GM12878 (cell line): ENCODE measurements around the gene CHN1. TPM values are rescaled to one million over a fixed set of nuclear protein-coding genes. Genes with fewer than 3 reads are reported as not detected.

Experiments used
- ATAC-seq: fragments of 200-7000 bp; cut with Tn5 transposase; 3 replicates; pipeline ENCODE4 v1.9.1; 2020; ENCODE audit warnings: mild to moderate bottlenecking, moderate library complexity
- BruUV-seq: library from RNA; stranded (reverse); fragments of 400-500 nt; replicated peaks from 2 replicates; lab custom pipeline; 2021; lab: Mats Ljungman, UMichigan
- CTCF ChIA-PET: fragments of 300-600 bp; sonication (Branson Sonifier 250); formaldehyde crosslinking; extraction: SDS; loops from one replicate; lab custom pipeline; 2021; ENCODE audit warnings: inconsistent platforms; lab: Yijun Ruan, JAX
- POLR2A ChIA-PET: fragments of 350-600 bp; formaldehyde crosslinking; extraction: SDS; loops from one replicate; lab custom pipeline; 2021; ENCODE audit warnings: inconsistent platforms; lab: Charles Lee
- RAD21 ChIA-PET: fragments of 300-600 bp; sonication (Branson Sonifier 250); formaldehyde crosslinking; loops from one replicate; lab custom pipeline; 2023; ENCODE audit warnings: antibody characterized with exemption; ENCODE audit not compliant: unreplicated experiment; lab: Charles Lee
- SMC1A ChIA-PET: fragments of 300-600 bp; sonication (Branson Sonifier 250); formaldehyde crosslinking; loops from one replicate; lab custom pipeline; 2023; ENCODE audit not compliant: unreplicated experiment, uncharacterized antibody; lab: Charles Lee
- DNase-seq: peaks from one replicate; pipeline ENCODE4 v3.0.0-alpha.2; 2011; ENCODE audit warnings: low read depth, low spot score
- FAIRE-seq: peaks from 3 replicates; lab custom pipeline; 2011; peaks lifted over from hg19 to GRCh38; lab: Jason Lieb, UNC
- H2AFZ ChIP-seq: 2 replicates; pipeline ENCODE4 v1.6.0; 2011; ENCODE audit warnings: low read depth, low read length, control low read depth; ENCODE audit not compliant: control insufficient read depth
- H3K27ac ChIP-seq: 2 replicates; pipeline ENCODE4 v1.5.1; 2011; ENCODE audit warnings: control low read depth; ENCODE audit not compliant: control insufficient read depth, insufficient read depth
- H3K27me3 ChIP-seq, 2 experiments: replicated peaks in 1 of 2; 2 replicates each; pipeline versions ENCODE4 v1.6.0 to v1.6.1; 2011; ENCODE audit warnings: low read length in 1 of 2; ENCODE audit not compliant: control insufficient read depth in 2 of 2, insufficient read depth in 2 of 2
- H3K36me3 ChIP-seq, 2 experiments: 2 replicates each; pipeline ENCODE4 v1.5.1; 2011; ENCODE audit warnings: low read length in 1 of 2; ENCODE audit not compliant: control insufficient read depth in 2 of 2, insufficient read depth in 2 of 2
- H3K4me1 ChIP-seq: 2 replicates; pipeline ENCODE4 v1.6.1; 2011; ENCODE audit warnings: mild to moderate bottlenecking, low read length, moderate library complexity, mixed read lengths; ENCODE audit not compliant: control insufficient read depth, insufficient read depth
- H3K4me2 ChIP-seq: 2 replicates; pipeline ENCODE4 v1.6.0; 2011; ENCODE audit warnings: control low read depth; ENCODE audit not compliant: control insufficient read depth, insufficient read depth
- H3K4me3 ChIP-seq: fragments of 200-600 bp; sonication (generic); 2 replicates; pipeline ENCODE4 v1.5.1; 2016
- H3K79me2 ChIP-seq: 2 replicates; pipeline ENCODE4 v1.6.0; 2011; ENCODE audit warnings: low read length; ENCODE audit not compliant: control insufficient read depth, insufficient read depth
- H3K9ac ChIP-seq: 2 replicates; pipeline ENCODE4 v1.8.0; 2011; ENCODE audit warnings: low read length, control low read depth, mixed read lengths; ENCODE audit not compliant: control insufficient read depth, insufficient read depth
- H3K9me3 ChIP-seq: replicated peaks from 3 replicates; pipeline ENCODE4 v1.5.1; 2011; ENCODE audit warnings: mild to moderate bottlenecking, low read length; ENCODE audit not compliant: control insufficient read depth, insufficient read depth
- H4K20me1 ChIP-seq: 2 replicates; pipeline ENCODE4 v1.6.0; 2011; ENCODE audit not compliant: control insufficient read depth, insufficient read depth
- BHLHE40 ChIP-seq, 2 experiments: fragments of 450-650 bp in 1 of 2; IDR thresholded peaks; 2 replicates each; pipeline ENCODE4 v1.6.1; 2011 to 2017; ENCODE audit warnings: low read depth in 2 of 2, borderline replicate concordance in 1 of 2, improper control_type of control experiment in 1 of 2, low read length in 1 of 2, mild to moderate bottlenecking in 1 of 2
- CHD1 ChIP-seq: IDR thresholded peaks from 2 replicates; pipeline ENCODE4 v1.6.1; 2012; ENCODE audit warnings: low read depth, low read length, improper control_type of control experiment
- ETV6 ChIP-seq, 2 experiments: fragments of 450-650 bp in 1 of 2; IDR thresholded peaks in 1 of 2; conservative IDR thresholded peaks in 1 of 2; 2 replicates each; pipeline ENCODE4 v1.6.1; 2014; ENCODE audit warnings: antibody characterized with exemption in 1 of 2, borderline replicate concordance in 1 of 2, low read depth in 1 of 2, mild to moderate bottlenecking in 1 of 2, moderate library complexity in 1 of 2
- GABPA ChIP-seq: IDR thresholded peaks from 2 replicates; pipeline ENCODE4 v1.6.1; 2014; ENCODE audit warnings: antibody characterized with exemption, low read depth, mild to moderate bottlenecking, inconsistent platforms
- HCFC1 ChIP-seq: fragments of 150-350 bp; IDR thresholded peaks from 2 replicates; pipeline ENCODE4 v1.6.1; 2014; ENCODE audit warnings: low read length
- KDM1A ChIP-seq: fragments of 200-600 bp; sonication (generic); IDR thresholded peaks from 2 replicates; pipeline ENCODE4 v1.6.1; 2016; ENCODE audit warnings: borderline replicate concordance
- MAX ChIP-seq: IDR thresholded peaks from 2 replicates; pipeline ENCODE4 v1.6.1; 2012; ENCODE audit warnings: low read depth, low read length, improper control_type of control experiment
- PKNOX1 ChIP-seq: fragments of 450-650 bp; IDR thresholded peaks from 2 replicates; pipeline ENCODE4 v1.6.1; 2016; ENCODE audit warnings: mild to moderate bottlenecking
- POLR2AphosphoS5 ChIP-seq: IDR thresholded peaks from 2 replicates; pipeline ENCODE4 v1.6.1; 2011; ENCODE audit warnings: mild to moderate bottlenecking, low read length, inconsistent platforms
- RCOR1 ChIP-seq: conservative IDR thresholded peaks from 2 replicates; pipeline ENCODE4 v1.6.1; 2012; ENCODE audit warnings: low read depth, low read length, improper control_type of control experiment
- RFX5 ChIP-seq: IDR thresholded peaks from 2 replicates; pipeline ENCODE4 v1.6.1; 2011; ENCODE audit warnings: low read depth, low read length, improper control_type of control experiment
- SIN3A ChIP-seq: IDR thresholded peaks from 2 replicates; pipeline ENCODE4 v1.6.1; 2012; ENCODE audit warnings: low read depth, low read length, improper control_type of control experiment
- SKIL ChIP-seq: fragments of 450-650 bp; IDR thresholded peaks from 2 replicates; pipeline ENCODE4 v1.6.1; 2017; ENCODE audit warnings: mild to moderate bottlenecking, low read depth, inconsistent platforms; ENCODE audit not compliant: poor library complexity, severe bottlenecking
- SUZ12 ChIP-seq: fragments of 200-600 bp; sonication (generic); IDR thresholded peaks from one replicate; pipeline ENCODE4 v1.6.1; 2018; ENCODE audit warnings: antibody characterized with exemption, mild to moderate bottlenecking; ENCODE audit not compliant: unreplicated experiment
- TAF1 ChIP-seq: IDR thresholded peaks from 2 replicates; pipeline ENCODE4 v1.6.1; 2011; ENCODE audit warnings: mild to moderate bottlenecking, low read depth, low read length, borderline replicate concordance
- YBX1 ChIP-seq: fragments of 450-650 bp; IDR thresholded peaks from 2 replicates; pipeline ENCODE4 v1.6.1; 2016; ENCODE audit warnings: antibody characterized with exemption
- ZBED1 ChIP-seq: IDR thresholded peaks from 2 replicates; pipeline ENCODE4 v1.6.1; 2016; ENCODE audit warnings: borderline replicate concordance
- ZBTB11 ChIP-seq: fragments of 450-650 bp; formaldehyde crosslinking; IDR thresholded peaks from 2 replicates; pipeline ENCODE4 v1.5.0; 2022; ENCODE audit warnings: mild to moderate bottlenecking, missing genetic modification characterization
- WGBS: methylation state at CpG from one replicate; pipeline ENCODE4 v1.1.6; 2016; ENCODE audit warnings: low lambda C conversion rate; ENCODE audit not compliant: insufficient replicate concordance, insufficient coverage; ENCODE audit errors: missing lambda C conversion rate; 5-methylcytosine and 5-hydroxymethylcytosine counted together
- in situ Hi-C: fragments of 300-500 bp; cut with MboI; formaldehyde crosslinking; loops from 9 replicates; pipeline ENCODE4 v1.14.3; 2018; ENCODE audit warnings: mixed read lengths
- intact Hi-C: fragments of 100-400 bp; cut with micrococcal nuclease; formaldehyde crosslinking; loops from one replicate; pipeline ENCODE4 v1.14.2; 2022; ENCODE audit not compliant: unreplicated experiment
- polyA plus RNA-seq, 11 experiments: library from polyadenylated mRNA; depleted of rRNA in 4 of 11; unstranded in 6 of 11; stranded (reverse) in 5 of 11; fragments of >200 nt; fragmentation: Nextera tagmentation in 4 of 11; fragmentation: Illumina TruSeq in 1 of 11; extraction: Ambion mirVana in 4 of 11; extraction: Trizol in 1 of 11; gene quantifications; 1 replicate in 1 of 11; 2 replicates in 10 of 11; pipeline versions ENCODE4 v1.2.1 to v1.2.3, GENCODE V29; 2011 to 2016; ENCODE audit warnings: inconsistent platforms in 2 of 11, missing spikeins in 2 of 11, low read depth in 1 of 11
- total RNA-seq, 4 experiments: library from RNA; depleted of rRNA in 3 of 4; stranded (reverse); fragments of >200 nt in 3 of 4; fragmentation: Illumina TruSeq in 1 of 4; extraction: Trizol in 1 of 4; gene quantifications; 2 replicates each; pipeline versions ENCODE4 v1.2.1 to v1.2.3, GENCODE V29; 2013 to 2021

CHN1 gene
- total and polyA plus RNA-seq, 10 of the 15 experiments (the other 5 are each of a cell fraction or from before 2014, with no cell fraction given), result 0.18 to 0.92 (median 0.53) TPM; not detected in 1

GRCh38 chr2:174763780-174764179 is 241.4 kb downstream of the CHN1 start:
- no peak overlapping the region for H3K4me3 ChIP-seq
- no peak for ATAC-seq
- TF ChIP-seq ETV6 (conservative IDR thresholded peaks at IDR 0.05 in 1 of 2, IDR thresholded peaks at IDR 0.05 in 1 of 2; ENCODE audit: borderline replicate concordance in 1 of 2, low read depth in 1 of 2) (no peak), CHD1 (no peak), HCFC1 (no peak), RFX5 (no peak), KDM1A (no peak), BHLHE40 (IDR thresholded peaks at IDR 0.05; ENCODE audit: borderline replicate concordance in 1 of 2, low read depth in 2 of 2, low read length in 1 of 2) (no peak), ZBTB11 (no peak), ZBED1 (no peak), GABPA (no peak), POLR2AphosphoS5 (no peak), SIN3A (no peak), SKIL (no peak), PKNOX1 (no peak), RCOR1 (no peak), MAX (no peak), SUZ12 (no peak), YBX1 (no peak), TAF1 (no peak)
- H3K9ac ChIP-seq, result no peak overlapping the region
- RAD21 ChIA-PET, result interaction anchor here (2.6 kb wide), 1 partner anchor 15 kb away, joined by 15 read pairs; no protein-coding TSS in a partner anchor
- no peak overlapping the region for H3K27ac ChIP-seq
- H3K9me3 ChIP-seq, result no peaks in the 10 kb centered on the region
- in situ Hi-C loops, result no loop called here
- H3K79me2 ChIP-seq, result no peaks in the 10 kb centered on the region
- no peak overlapping the region for H3K4me2 ChIP-seq
- no peak for FAIRE-seq
- no peaks in the 10 kb centered on the region for H3K36me3 ChIP-seq
- POLR2A ChIA-PET, result no interaction called here
- no peak overlapping the region for H2AFZ ChIP-seq
- WGBS, result 29% methylated on average over 4 of the region's 4 CpGs
- H3K27me3 ChIP-seq, result no peaks in the 10 kb centered on the region
- CTCF ChIA-PET, result interaction anchor here (1.2 to 6.4 kb wide), 6 partner anchors 8 to 230 kb away, joined by 4 to 43 read pairs (median 8); no protein-coding TSS in a partner anchor
- no peaks in the 10 kb centered on the region for H4K20me1 ChIP-seq
- BruUV-seq, result no TSS peak
- no peak for DNase-seq
- peaks cover 5% of the 10 kb centered on the region for H3K4me1 ChIP-seq
- SMC1A ChIA-PET, result interaction anchor here (1.0 to 2.0 kb wide), 3 partner anchors 12 to 82 kb away, joined by 3 to 9 read pairs (median 7); no protein-coding TSS in a partner anchor
- intact Hi-C loops, result no loop called here
